ENCODE data around the gene CHRM1.
"Not testable (repeated sequence)": the region's sequence is repeated elsewhere in the genome, so short reads cannot be mapped to it uniquely, and the experiment has no call there.

CHRM1 gene, protein sequence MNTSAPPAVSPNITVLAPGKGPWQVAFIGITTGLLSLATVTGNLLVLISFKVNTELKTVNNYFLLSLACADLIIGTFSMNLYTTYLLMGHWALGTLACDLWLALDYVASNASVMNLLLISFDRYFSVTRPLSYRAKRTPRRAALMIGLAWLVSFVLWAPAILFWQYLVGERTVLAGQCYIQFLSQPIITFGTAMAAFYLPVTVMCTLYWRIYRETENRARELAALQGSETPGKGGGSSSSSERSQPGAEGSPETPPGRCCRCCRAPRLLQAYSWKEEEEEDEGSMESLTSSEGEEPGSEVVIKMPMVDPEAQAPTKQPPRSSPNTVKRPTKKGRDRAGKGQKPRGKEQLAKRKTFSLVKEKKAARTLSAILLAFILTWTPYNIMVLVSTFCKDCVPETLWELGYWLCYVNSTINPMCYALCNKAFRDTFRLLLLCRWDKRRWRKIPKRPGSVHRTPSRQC

DNA sequence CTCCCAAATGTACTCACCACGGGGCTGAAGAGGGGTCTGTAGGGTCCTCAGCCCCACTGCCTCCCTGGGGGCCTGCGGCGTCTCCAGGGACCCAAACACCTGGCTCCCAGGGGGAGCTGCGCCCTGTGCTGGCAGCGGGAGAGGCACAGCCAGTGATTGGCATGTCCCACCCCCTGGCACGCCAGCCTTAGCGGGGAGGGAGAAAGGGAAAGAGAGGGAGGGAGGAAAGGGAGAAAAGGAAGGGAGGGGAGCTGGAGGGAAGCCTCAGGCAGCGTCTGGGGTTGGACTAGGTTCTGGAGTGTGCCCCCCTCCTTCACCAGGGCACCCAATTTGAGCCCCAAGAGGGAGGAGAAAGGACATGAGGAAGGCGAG, at the start of gene CHRM1:
CHRM1 (minus strand) TSS at position 163 of the 372 bp plus-strand sequence. CDS start 10,263 bp downstream, outside the sequence.
- DNase-seq: peak in 47 of 58 donors; percentile 17 to 89 (median 58)

- DNase-seq: no peak
Observed at GRCh38 chr11:62965574-62965973, 44.4 kb upstream of the CHRM1 start.

DNA sequence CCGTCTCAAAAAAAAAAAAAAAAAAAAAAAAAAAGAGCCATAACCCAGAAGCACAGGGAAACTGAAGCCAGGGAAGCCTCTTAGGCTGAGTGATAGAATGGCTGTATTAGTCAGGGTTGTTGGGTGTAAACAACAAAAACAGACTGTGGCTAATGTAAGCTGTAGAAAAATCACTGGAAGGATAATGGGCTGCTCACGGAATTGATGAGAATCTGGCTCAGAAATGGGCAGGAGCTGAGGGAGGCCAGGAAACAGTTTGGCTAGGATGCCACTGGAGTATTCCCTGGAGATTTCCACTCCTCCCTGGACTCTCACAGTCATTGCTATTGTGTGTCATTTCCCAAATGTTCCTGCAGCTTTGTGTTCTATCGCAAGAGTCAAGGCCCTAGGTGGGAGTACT, 41.2 kb upstream of the CHRM1 start:
- DNase-seq: no peak

DNA sequence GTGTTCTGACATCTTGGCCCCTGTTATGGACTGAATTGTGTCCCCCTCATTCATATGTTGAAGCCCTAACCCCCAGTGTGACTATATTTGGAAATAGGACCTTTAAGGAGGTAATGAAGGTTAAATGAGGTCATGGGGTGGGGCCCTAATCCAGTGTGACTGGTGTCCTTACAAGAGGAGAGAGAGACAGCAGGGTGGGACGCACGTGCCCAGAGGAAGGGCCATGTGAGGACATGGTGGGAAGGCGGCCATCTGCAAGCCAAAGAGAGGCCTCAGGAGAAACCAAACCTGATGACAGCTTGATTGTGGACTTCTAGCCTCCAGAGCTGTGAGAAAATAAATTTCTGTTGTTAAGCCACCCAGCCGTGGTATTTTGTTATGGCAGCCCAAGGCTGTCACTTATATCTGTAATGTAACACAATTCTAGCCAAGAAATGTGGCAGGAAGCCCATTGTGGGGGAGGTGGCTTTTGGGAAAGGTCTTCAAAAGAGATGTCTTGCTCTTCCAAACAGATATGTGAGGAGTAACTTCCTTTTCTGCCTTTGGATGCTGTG, 39.9 kb upstream of the CHRM1 start:
- DNase-seq: no peak

DNA sequence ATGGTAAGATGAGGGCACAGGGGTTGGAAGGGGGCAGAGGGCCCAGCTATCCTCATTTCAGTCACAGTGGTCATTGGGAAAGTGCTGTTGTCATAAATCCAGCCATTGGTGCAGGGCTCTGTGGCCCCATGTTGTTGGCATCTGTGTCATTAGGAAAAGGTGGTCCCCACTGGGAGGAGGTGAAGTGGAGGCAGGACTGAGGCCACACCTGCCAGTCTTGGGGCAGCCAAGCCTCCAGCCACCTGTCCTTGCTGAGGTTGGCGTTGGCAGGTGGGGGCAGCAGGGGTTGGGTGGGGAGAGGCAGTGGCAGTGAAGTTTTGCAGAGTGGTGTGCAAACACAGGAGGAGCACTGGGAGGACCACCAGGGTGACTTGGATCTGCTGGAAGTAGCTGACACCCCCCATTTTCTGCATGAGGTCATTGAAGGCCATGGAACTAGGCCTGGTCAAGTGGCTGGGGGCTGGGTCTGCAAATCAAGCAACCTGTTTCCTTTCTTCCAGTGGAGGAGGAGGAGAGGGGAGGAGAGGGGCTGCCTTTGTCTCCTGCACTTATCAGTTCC, 38.3 kb upstream of the CHRM1 start:
- DNase-seq: no peak

- DNase-seq: peak in 5 of 58 donors; percentile 8 to 58 (median 20)
Observed at GRCh38 chr11:62958547-62959421, 37.6 kb upstream of the CHRM1 start.

DNA sequence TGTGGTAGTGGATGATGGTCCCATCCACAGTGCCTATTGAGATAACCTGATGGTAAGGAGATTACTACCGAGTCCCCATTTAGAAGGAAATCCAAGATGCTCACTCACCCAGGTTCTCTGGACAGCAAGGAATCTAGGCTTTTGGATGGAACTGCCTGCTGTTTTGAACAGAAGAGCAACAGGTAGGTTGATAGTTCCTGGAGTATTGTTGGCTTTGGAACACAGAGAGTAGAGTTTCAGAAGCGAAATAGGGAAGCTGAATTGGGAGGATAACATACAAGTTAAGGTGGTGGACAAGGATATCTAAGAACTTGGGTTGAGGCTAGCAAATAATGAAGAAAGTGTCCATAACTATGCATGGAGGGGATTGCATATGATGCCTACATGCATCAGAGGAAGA, 36.0 kb upstream of the CHRM1 start:
- no peak for DNase-seq

GRCh38 chr11:62954478-62954877, 33.3 kb upstream of the CHRM1 start:
- no peak for DNase-seq

- DNase-seq: no peak
Observed at GRCh38 chr11:62953811-62954210, 32.6 kb upstream of the CHRM1 start.

GRCh38 chr11:62948765-62949320, 27.7 kb upstream of the CHRM1 start:
- no peak for DNase-seq

DNA sequence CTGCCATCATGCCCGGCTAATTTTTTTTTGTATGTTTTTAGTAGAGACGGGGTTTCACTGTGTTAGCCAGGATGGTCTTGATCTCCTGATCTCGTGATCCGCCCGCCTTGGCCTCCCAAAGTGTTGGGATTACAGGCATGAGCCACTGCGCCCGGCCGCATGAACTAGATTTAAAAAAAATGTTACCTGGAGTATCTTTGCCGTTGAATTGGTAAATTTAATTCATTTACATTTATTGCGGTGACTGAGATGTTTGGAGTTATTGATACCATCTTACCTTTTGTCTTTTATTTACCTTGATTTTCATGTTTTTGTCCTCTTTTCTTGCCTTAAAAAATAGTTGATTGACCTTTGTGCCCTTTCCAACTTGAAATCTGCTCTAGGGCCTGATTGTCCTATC, 24.4 kb upstream of the CHRM1 start:
- not testable (repeated sequence) for DNase-seq

GRCh38 chr11:62937528-62937927, 16.4 kb upstream of the CHRM1 start:
- not testable (repeated sequence) for DNase-seq

DNA sequence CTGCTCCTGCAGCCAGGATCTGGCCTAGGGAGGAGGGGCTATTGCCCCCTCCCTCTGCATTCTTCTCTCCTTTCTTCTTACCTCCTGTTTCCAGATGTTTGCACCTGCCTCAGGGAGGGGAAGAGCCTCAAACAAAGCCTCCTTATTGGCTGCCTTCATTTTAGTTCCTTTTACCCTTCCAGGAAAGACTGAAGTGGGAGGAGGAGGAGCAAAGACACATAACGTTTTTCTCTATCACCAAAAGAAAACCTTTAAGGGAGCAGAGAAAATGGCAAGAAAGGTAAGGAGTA, 13.3 kb upstream of the CHRM1 start:
- no peak for DNase-seq

DNA sequence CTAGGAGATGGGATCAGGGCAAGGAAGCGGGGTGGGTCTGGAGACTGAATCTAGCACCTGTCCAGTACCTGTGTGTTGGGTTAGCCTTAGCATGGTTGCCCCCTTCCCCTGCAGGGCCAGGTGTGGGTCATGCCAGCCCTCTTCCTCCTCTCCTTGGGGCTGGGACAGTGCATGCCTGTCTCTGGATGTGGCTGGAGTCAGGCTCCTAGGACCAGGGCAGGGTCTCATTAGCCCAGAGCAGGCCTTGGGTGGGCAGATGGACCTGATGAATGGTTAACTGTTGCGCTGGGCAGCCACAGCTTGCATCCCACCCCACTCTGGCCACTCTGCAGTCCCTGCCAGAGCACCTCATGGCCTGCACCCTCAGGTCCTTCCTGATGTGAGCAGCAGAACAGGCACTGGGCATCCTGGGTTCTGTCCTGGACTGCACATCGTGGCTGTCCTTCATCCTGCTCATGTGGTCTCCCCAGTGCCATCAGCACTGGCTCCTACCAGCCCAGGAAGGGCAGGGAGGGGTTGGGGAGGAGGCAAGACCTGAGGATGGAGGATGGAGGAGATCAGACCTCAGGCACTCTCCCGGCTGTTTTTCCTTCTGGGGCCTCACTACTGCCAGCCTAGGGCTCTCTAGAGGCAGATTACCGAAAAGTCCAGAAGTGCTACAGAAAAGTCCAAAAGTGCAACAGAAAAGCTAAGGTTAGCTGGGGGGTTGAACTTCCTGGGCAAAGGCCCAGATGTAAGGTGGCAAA, 12.8 kb upstream of the CHRM1 start:
- DNase-seq: no peak

- no peak for DNase-seq
Observed at GRCh38 chr11:62933285-62933684, 12.1 kb upstream of the CHRM1 start.

DNA sequence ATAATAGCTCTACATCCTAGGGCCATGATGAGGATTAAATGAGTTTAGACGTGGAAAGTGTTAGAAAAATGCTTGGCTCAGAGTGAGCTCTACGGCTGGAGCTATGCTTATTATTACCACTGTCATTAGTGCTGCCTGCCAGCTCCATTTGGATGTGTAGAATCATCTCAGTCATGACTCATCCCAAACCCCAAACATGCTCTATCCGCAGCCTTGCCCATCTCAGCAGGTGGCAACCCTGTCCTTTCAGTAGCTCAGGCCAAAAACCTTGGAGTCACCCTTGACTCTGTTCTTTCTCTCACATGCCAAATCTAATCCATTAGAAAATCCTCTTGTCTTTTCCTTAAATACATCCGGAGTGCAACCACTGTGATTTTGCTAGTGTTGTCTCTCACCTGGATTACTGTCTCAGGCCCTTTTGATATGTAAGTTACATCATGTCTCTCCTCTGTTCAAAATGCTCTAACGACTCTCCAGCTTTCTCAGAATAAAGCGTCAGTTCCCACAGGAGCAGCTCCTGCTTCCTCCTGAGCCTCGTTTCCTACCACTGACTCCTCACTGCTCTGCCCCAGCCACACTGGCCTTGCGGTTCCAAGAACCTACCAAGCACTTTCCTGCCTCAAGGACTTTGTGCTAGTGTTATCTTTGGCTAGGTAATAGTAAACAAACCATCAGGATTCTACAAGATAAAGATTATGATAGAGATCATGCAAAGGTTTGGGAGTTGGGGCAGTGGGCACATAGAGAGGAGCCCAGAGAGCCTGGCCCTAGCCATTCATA, 10.5 kb upstream of the CHRM1 start:
- DNase-seq: peak in 2 of 58 donors; percentile 8 to 23

DNA sequence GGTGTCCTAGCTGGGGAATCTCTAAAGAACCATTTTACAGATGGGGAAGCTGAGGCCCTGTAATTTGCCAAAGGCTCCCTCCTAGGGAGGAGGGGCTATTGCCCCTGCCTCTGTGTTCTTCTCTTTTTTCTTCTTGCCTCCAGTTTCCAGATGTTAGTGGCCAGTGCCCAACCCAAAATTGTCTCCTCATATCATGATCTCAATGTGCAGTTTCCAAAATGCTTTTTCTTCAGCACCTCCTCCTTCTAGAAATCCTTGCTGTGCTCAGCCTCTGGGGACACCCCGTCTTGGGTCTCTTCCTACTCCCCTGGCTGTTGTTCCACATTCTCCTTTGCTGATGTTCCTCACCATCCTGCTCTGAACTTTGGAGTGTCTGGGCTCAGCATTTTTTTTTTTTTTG, 9.5 kb upstream of the CHRM1 start:
- DNase-seq: no peak

DNA sequence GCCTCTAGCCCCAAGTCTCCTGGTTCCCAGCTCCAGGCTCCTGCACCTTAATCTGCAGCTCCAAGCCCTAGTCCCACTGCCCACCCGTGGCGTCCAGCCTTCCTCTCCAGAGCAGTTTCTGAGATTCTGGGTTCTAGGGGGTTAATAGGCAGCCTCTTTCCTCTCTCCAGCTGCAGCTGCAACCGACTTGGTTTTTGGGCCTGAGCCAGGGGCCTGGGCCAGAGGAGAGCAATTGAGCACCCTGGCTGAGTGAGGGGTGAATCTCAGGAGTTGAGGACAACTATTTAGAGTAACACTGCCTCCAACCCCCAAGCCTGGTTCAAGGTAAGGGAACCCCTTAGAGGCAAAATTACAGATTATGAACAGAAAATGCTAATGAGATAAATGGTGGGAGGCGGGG, 9.0 kb upstream of the CHRM1 start:
- DNase-seq: peak in 2 of 58 donors; percentile 19 to 22

- DNase-seq: no peak
Observed at GRCh38 chr11:62928011-62928410, 6.8 kb upstream of the CHRM1 start.

All from anterior cingulate cortex (tissue), 58 donors.